HAP-1 (cell line): ENCODE data around the gene ZNF862.

Experiments
- DNase-seq, 2 experiments: peaks; one replicate each; pipeline ENCODE4 v3.0.0-alpha.2; 2016 to 2020; ENCODE audit warnings: low spot score in 2 of 2
- H3K27me3 ChIP-seq: fragments of 250-450 bp; sonication (Bioruptor Pico); 2 replicates; pipeline ENCODE4 v1.5.1; 2020; ENCODE audit warnings: low read depth, mild to moderate bottlenecking, moderate library complexity
- H3K36me3 ChIP-seq: fragments of 250-450 bp; sonication (Bioruptor Pico); replicated peaks from 2 replicates; pipeline ENCODE4 v1.5.1; 2020; ENCODE audit warnings: mild to moderate bottlenecking
- H3K4me1 ChIP-seq: fragments of 250-450 bp; sonication (Bioruptor Pico); 2 replicates; pipeline ENCODE4 v1.5.1; 2020; ENCODE audit warnings: mild to moderate bottlenecking
- H3K4me3 ChIP-seq: fragments of 250-450 bp; sonication (Bioruptor Pico); 2 replicates; pipeline ENCODE4 v1.5.1; 2020; ENCODE audit warnings: mild to moderate bottlenecking, moderate library complexity
- H3K9me3 ChIP-seq: fragments of 250-450 bp; sonication (Bioruptor Pico); 2 replicates; pipeline ENCODE4 v1.5.1; 2020; ENCODE audit warnings: mild to moderate bottlenecking, moderate library complexity
- in situ Hi-C: fragments of 300-500 bp; cut with MboI; formaldehyde crosslinking; loops from 3 replicates; pipeline ENCODE4 v1.14.3; 2020; ENCODE audit warnings: low sequenced_read_pairs, inconsistent platforms, mixed read lengths

ZNF862 gene

GRCh38 chr7:149800169-149800555 is 38.0 kb upstream of the ZNF862 start:
- in situ Hi-C loops: no loop called here
- Histone ChIP-seq H3K27me3 (no peaks in the 10 kb centered on the region; the same call in 1 of the 2 replicates), H3K9me3 (no peaks in the 10 kb centered on the region), H3K36me3 (no peaks in the 10 kb centered on the region), H3K4me1 (no peaks in the 10 kb centered on the region), H3K4me3 (no peak overlapping the region)
- DNase-seq: no peak

GRCh38 chr7:149801002-149801566 is 37.1 kb upstream of the ZNF862 start:
- Histone ChIP-seq H3K9me3 (no peaks in the 10 kb centered on the region), H3K4me3 (no peak overlapping the region), H3K4me1 (no peaks in the 10 kb centered on the region), H3K36me3 (no peaks in the 10 kb centered on the region), H3K27me3 (no peaks in the 10 kb centered on the region; the same call in 1 of the 2 replicates)
- no peak for DNase-seq
- in situ Hi-C loops: no loop called here

GRCh38 chr7:149801816-149802215 is 36.4 kb upstream of the ZNF862 start:
- H3K27me3 ChIP-seq: no peaks in the 10 kb centered on the region; the same call in 1 of the 2 replicates
- no peak overlapping the region for H3K4me3 ChIP-seq
- in situ Hi-C loops: no loop called here

GRCh38 chr7:149802966-149803365 is 35.2 kb upstream of the ZNF862 start:
- H3K9me3 ChIP-seq: no peaks in the 10 kb centered on the region
- no peak for DNase-seq
- H3K36me3 ChIP-seq: no peaks in the 10 kb centered on the region
- no peak overlapping the region for H3K4me3 ChIP-seq
- H3K27me3 ChIP-seq: no peaks in the 10 kb centered on the region; the same call in 1 of the 2 replicates
- in situ Hi-C loops: no loop called here
- H3K4me1 ChIP-seq: no peaks in the 10 kb centered on the region

More at GRCh38 chr7:149801816-149802215, 36.4 kb upstream of the ZNF862 start:
- Histone ChIP-seq H3K36me3 (no peaks in the 10 kb centered on the region), H3K4me1 (no peaks in the 10 kb centered on the region), H3K9me3 (no peaks in the 10 kb centered on the region)
- DNase-seq: no peak

- no peak for DNase-seq
- Histone ChIP-seq H3K27me3 (no peaks in the 10 kb centered on the region; the same call in 1 of the 2 replicates), H3K4me3 (no peak overlapping the region), H3K4me1 (no peaks in the 10 kb centered on the region), H3K36me3 (no peaks in the 10 kb centered on the region), H3K9me3 (no peaks in the 10 kb centered on the region)
- in situ Hi-C loops: no loop called here
These were observed 34.6 kb upstream of the ZNF862 start for GRCh38 chr7:149803551-149804074.

GRCh38 chr7:149804106-149804505 is 34.1 kb upstream of the ZNF862 start:
- Histone ChIP-seq H3K27me3 (no peaks in the 10 kb centered on the region; the same call in 1 of the 2 replicates), H3K9me3 (no peaks in the 10 kb centered on the region), H3K4me3 (no peak overlapping the region), H3K4me1 (no peaks in the 10 kb centered on the region), H3K36me3 (no peaks in the 10 kb centered on the region)
- in situ Hi-C loops: no loop called here
- no peak for DNase-seq

GRCh38 chr7:149806726-149807125 is 31.4 kb upstream of the ZNF862 start:
- in situ Hi-C loops: no loop called here
- no peaks in the 10 kb centered on the region for H3K36me3 ChIP-seq
- H3K9me3 ChIP-seq: no peaks in the 10 kb centered on the region
- H3K27me3 ChIP-seq: no peaks in the 10 kb centered on the region; the same call in 1 of the 2 replicates
- no peak overlapping the region for H3K4me3 ChIP-seq
- no peaks in the 10 kb centered on the region for H3K4me1 ChIP-seq
- DNase-seq: no peak

GRCh38 chr7:149808311-149808710 is 29.9 kb upstream of the ZNF862 start:
- Histone ChIP-seq H3K36me3 (no peaks in the 10 kb centered on the region), H3K4me3 (no peak overlapping the region), H3K27me3 (no peaks in the 10 kb centered on the region; the same call in 1 of the 2 replicates), H3K4me1 (no peaks in the 10 kb centered on the region), H3K9me3 (no peaks in the 10 kb centered on the region)
- DNase-seq: no peak
- in situ Hi-C loops: no loop called here

- Histone ChIP-seq H3K4me1 (no peaks in the 10 kb centered on the region), H3K36me3 (no peaks in the 10 kb centered on the region), H3K9me3 (no peaks in the 10 kb centered on the region), H3K27me3 (no peaks in the 10 kb centered on the region), H3K4me3 (no peak overlapping the region)
- in situ Hi-C loops: no loop called here
- DNase-seq: no peak
These were observed 29.0 kb upstream of the ZNF862 start for GRCh38 chr7:149809215-149809614.

GRCh38 chr7:149811221-149811620 is 27.0 kb upstream of the ZNF862 start:
- Histone ChIP-seq H3K36me3 (no peaks in the 10 kb centered on the region), H3K9me3 (no peaks in the 10 kb centered on the region), H3K27me3 (no peaks in the 10 kb centered on the region), H3K4me1 (no peaks in the 10 kb centered on the region), H3K4me3 (no peak overlapping the region)
- in situ Hi-C loops: no loop called here
- DNase-seq: no peak

- Histone ChIP-seq H3K9me3 (no peaks in the 10 kb centered on the region), H3K36me3 (no peaks in the 10 kb centered on the region), H3K4me1 (no peaks in the 10 kb centered on the region), H3K4me3 (no peak overlapping the region), H3K27me3 (no peaks in the 10 kb centered on the region)
- DNase-seq: no peak
- in situ Hi-C loops: no loop called here
These were observed 26.2 kb upstream of the ZNF862 start for GRCh38 chr7:149811831-149812490.

- H3K36me3 ChIP-seq: no peaks in the 10 kb centered on the region
- H3K27me3 ChIP-seq: no peaks in the 10 kb centered on the region
- no peak overlapping the region for H3K4me3 ChIP-seq
- H3K4me1 ChIP-seq: no peaks in the 10 kb centered on the region
- in situ Hi-C loops: no loop called here
- no peak for DNase-seq
- no peaks in the 10 kb centered on the region for H3K9me3 ChIP-seq
These were observed 24.7 kb upstream of the ZNF862 start for GRCh38 chr7:149813254-149814035.

GRCh38 chr7:149814494-149814893 is 23.7 kb upstream of the ZNF862 start:
- Histone ChIP-seq H3K9me3 (no peaks in the 10 kb centered on the region), H3K27me3 (no peaks in the 10 kb centered on the region), H3K4me3 (no peak overlapping the region), H3K36me3 (no peaks in the 10 kb centered on the region), H3K4me1 (no peaks in the 10 kb centered on the region)
- in situ Hi-C loops: no loop called here
- no peak for DNase-seq

GRCh38 chr7:149815121-149815520 is 23.1 kb upstream of the ZNF862 start:
- H3K4me1 ChIP-seq: no peaks in the 10 kb centered on the region
- DNase-seq: no peak
- no peaks in the 10 kb centered on the region for H3K9me3 ChIP-seq
- no peaks in the 10 kb centered on the region for H3K27me3 ChIP-seq
- in situ Hi-C loops: no loop called here
- no peak overlapping the region for H3K4me3 ChIP-seq
- no peaks in the 10 kb centered on the region for H3K36me3 ChIP-seq
